NCI-H446 (cell line): ENCODE results near the gene HOXB3.

Source experiments
- DNase-seq, 2 experiments: peaks; one replicate each; lab custom pipeline; 2025; lab: John Stamatoyannopoulos, UW

HOXB3 gene

DNA sequence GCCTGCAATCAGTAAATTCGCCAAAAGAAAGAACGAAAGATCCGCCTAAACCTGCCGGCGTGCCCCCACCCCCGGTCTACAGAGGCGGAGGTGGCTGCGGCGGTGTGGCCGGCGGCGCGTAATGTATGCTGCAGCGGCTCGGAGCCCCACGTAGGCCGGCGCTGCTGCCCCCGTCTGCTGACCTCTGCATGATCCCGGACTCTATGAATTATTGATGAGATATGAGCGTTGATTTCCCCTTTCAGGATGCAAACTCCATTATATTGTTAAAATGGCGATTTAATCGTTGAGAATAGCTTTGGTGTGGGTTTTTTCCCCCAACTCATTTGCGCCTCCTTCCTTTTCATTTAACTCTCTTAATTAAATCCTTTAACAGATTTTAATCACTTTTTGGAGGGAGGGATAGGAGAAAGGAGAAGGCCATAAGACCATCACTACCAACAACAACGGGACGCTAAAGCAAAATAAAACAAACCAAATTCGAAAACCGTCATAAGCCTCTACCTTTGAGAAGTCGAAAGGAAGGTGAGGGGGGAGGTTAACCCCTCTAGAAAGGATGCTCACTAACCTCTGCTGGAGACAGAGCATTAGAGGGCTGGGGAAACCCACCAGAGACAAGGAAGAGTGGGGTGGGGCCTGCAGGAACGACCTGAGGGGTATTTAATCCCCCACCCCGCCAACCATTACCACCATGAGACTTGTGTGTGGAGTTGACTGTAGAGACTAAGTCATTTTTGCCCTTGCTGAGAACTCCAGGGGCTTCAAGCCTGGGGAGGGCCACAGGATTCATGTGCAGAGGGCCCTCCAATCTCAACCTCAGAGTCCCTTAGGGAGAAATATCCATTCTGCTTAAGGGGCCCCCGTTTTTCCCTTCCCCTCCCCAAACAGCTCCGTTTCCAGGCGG, 3.4 kb downstream of the HOXB3 start:
- no peak for DNase-seq

- DNase-seq, result no peak
Observed at GRCh38 chr17:48584223-48584741, 5.8 kb downstream of the HOXB3 start.

GRCh38 chr17:48583708-48584222, 6.3 kb downstream of the HOXB3 start:
- DNase-seq, result no peak

DNA sequence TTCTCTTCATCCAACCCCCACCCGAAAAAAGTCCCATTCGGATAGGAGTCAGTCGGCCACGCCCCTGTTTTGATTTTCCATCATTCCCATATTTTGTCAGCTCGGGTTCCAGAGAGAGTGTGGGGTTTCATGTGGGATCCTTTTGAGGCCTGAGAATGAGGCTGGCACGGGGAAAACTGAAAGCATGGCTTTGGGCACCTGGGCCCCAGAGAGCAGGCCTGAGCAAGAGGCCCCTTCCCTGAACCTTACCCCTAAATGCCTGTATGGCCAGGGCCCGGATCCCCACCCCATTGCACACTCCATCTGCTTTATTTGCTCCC, 7.3 kb downstream of the HOXB3 start:
- DNase-seq, result no peak

DNA sequence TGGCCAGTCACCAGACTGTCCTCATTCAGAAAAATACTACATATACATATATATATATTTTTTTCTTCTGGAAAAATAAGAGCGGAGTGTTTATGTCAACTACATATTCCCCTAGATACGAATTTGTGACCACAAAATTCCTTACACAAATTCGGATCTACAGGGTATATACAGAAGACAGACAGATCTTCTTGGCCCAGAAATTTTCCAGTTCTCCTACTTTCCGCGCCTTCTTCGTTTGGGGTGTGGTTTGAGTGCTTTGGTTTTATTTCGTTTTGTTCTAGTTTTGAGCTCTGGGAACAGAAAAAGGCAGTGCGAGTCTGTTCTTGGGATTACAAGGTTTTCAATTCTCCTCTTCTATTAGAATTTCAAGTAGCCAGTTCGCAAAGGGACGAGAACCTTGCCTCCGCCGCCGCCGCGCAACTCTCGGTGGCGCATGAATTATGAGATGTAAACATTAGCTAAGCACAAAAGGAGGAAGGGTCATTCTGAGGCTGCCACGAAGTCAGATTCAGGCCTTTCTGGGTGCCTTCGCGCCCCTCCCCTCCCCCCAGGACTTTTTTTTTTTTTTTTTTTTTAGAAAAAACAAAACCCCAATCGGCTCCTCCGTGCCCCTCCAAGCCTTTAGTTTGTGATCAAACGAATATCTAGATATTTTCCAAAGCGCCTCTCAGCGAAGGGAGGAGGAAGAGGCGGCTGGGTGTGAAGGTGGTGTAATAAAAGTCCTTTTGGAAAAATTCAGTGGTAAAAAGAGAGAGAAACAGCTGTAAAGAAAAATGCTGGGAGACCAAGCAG, 10.1 kb downstream of the HOXB3 start:
- DNase-seq, result no peak

- DNase-seq, result no peak
Observed at GRCh38 chr17:48579471-48579759, 10.6 kb downstream of the HOXB3 start.

- DNase-seq, result no peak
Observed at GRCh38 chr17:48578616-48579470, 11.2 kb downstream of the HOXB3 start.

- DNase-seq, result peak in 1 of 2 experiments; percentile 64
Observed at GRCh38 chr17:48577946-48578615, 12.0 kb downstream of the HOXB3 start, which contains the start of gene HOXB4. HOXB4 (minus strand) TSS chr17:48578350; CDS start chr17:48578319, 31 bp downstream.

DNA sequence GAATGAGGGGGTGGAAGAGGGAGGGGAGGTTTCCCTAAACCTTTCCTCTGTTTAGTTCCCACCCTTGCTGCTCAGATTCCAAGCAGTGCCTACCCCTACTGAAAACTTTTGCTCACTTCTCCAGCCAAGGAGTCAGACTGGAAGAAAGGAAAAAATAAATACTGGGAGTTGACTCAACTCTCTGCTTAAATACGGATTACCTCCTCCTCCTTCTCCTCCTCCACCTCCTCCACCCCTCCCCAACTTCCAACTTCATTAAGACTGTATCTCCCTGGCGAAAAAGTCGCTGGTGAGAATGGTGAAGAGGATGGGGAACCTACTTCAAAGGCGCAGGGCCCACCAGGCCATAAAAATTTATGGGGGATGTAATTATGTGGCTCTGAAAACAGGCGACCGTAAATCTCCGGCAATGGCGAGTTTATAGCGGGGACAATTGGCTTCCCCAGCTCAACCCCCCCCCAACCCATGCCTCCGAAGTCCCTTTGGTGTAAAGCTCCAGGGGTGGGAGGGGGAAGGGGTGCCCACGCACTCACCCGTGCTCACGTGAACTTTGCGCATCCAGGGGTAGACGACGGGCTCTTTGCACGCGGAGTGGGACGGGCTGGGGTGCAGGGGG, 12.6 kb downstream of the HOXB3 start:
- DNase-seq, result no peak

DNA sequence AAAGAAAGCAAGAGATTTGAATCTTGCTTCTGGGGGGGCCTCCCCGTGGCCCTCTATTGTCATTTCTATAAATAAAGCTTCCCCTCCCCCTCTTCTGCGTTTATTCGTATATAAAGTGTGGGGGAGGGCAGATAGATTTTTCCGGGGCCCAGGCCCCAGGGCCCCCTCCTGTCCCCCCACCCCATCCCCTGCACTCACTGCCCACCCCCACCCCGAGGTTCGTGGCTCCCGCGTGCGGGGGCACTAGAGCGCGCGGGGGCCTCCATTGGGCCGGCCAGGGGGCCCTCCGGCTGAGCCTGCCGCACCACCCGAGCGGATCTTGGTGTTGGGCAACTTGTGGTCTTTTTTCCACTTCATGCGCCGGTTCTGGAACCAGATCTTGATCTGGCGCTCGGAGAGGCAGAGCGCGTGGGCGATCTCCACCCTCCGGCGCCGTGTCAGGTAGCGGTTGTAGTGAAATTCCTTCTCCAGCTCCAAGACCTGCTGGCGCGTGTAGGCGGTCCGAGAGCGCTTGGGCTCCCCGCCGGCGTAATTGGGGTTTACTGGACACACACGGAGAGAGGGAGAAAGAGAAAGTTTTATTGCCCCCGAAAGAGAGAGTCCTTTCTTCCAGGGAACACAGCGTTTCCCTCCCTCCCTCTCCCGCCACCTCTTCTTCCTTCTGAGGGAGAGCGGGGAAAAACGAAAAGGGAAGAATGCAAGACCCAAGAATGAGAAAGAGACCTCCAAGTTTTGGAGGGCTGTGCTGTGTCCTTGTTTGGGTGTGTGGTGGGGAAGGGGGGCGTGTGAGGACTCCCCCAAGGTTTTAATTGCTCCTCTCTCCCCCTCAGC, 13.3 kb downstream of the HOXB3 start:
- DNase-seq, result no peak

GRCh38 chr17:48575673-48576478, 14.2 kb downstream of the HOXB3 start:
- DNase-seq, result no peak

GRCh38 chr17:48575066-48575582, 14.9 kb downstream of the HOXB3 start:
- DNase-seq, result no peak

DNA sequence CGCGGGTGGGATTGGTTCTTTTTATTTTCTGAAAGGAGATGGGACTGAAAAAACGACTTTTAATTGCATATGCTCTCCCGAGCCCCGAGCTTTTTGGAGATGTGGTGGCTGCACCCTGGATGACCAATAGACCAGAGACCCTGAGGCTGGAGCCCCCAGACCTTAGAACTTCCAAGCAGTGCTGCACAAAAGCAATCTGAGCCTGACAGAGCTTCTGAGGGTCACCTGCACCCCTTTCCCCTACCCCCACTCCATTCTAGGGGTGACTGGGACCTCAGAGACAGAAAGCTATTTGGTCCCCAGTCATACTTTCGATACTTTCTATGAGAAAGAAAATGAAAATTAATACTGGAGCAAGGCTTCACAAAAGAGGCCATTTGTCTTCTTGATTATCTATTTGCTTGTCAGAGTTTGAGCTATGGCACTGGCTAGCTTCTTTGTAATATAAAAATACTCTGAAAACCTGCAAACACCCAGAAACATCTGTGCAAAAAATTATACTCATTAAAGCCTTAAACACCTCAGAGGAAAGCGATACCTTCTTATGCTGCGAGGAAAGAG, 15.5 kb downstream of the HOXB3 start:
- DNase-seq, result no peak

DNA sequence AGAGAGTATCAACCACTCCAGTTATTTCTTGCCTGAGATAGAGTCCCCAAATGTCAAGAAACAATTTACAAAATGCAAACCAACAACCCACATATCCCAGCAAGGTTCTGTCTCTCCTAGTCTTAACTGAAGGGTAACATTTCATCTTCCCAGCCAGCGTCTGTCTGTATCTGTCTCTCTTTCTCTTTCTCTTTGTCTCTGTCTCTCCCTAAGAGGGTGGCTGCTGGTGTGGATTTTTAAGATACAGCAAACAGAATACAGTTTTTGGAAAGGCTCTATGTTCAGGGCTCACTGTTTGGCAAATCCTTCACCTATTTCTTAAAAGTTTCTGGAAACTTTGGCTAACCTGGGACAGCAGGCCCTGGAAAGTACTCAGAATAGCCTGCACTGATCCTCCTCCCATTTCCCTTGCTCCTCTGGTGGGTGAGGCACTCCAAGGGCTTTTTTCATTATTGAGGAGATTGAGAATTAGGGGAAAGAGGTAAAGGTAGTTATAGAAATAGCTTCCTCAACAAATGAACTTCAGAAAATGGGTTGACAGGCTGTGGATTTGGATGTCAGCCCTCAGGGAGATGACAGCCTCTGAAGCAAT, 18.1 kb downstream of the HOXB3 start:
- no peak for DNase-seq

GRCh38 chr17:48571024-48571818, 18.8 kb downstream of the HOXB3 start:
- DNase-seq, result no peak

GRCh38 chr17:48570325-48571023, 19.6 kb downstream of the HOXB3 start:
- DNase-seq, result no peak
